GM18526 (cell line): Measurements from ENCODE around the gene VPS13D.

ENCODE experiments used
- POLR2A ChIP-seq: IDR thresholded peaks from 3 replicates; pipeline ENCODE4 v1.6.1; 2011; ENCODE audit not compliant: insufficient read length; ENCODE audit errors: extremely low read depth

The VPS13D gene

GRCh38 chr1:12315146-12315545 is 85.3 kb downstream of the VPS13D start:
- no peak for TF ChIP-seq POLR2A

DNA sequence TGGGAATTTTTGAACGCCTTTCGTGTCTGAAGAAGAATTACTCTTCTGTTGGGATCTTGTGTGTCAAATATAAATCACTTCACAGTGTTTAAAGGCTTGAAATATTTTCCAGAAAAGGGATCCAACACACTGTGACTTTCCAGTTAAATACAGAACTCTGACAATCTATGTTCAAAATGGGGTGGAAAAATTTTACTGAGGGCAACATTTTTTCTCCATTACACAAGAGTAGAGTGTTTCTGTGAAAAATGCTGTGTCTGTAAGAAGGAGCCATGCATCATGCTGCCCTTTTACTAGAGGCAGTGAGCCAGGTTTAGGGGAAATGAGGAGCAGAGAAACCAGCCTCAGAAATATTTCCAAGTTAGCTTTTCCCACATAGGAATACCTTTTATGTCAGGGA is 86.5 kb downstream of the VPS13D start:
- no peak for TF ChIP-seq POLR2A

DNA sequence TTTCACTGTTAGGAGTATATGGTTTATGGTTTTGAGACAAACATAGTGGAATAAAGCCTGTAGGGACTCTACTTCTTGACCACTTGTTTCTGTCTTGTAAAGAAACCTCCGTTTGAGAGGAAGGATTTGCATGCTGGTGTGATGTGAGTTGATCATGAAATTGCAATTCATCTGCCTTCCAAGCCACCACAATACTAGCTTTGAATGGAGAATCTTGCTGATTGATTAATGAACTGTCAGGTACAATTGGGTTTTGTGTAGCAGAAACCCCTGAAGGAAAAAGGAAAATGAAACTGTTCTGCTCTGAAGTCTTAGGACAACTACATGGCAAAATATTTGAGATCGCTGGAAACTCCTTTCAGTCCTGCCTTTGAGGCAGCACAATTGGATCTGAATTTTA is 90.7 kb downstream of the VPS13D start:
- no peak for TF ChIP-seq POLR2A

DNA sequence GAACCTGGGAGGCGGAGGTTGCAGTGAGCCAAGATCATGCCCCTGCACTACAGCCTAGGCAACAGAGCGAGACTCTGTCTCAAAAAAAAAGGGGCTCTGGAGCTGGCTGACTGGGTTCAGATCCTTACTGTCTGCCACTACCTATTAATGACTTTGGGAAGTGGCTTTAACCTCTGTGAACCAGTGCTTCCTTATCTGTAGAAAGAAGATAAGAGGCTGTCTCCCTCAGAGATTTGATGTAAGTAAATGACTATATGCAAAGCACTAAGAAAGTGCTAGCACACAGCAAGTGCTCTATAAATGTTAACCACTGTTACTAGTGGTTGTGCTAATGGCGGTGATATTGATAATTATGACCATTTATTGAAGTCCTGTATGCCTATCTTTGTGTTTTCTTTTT is 94.6 kb downstream of the VPS13D start:
- no peak for TF ChIP-seq POLR2A

DNA sequence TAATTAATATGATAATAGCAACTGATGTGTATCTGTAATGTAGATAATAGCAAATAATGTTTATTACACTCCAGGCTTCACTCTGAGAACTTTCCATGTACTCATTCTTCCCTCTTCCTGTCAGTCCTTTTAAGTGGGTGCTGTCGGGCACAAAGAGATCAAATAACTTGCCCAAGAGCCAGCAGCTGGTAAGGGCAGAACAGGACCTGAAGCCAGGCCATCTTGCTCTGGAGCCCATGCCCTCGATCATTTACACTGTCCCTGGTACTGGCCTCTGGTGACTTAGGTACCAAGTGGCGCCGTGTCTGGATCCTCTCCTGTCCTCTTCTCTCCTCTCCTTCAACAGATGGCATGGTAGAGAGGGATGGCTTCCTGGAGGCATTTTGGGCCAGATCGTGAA is 97.2 kb downstream of the VPS13D start:
- TF ChIP-seq POLR2A: no peak

DNA sequence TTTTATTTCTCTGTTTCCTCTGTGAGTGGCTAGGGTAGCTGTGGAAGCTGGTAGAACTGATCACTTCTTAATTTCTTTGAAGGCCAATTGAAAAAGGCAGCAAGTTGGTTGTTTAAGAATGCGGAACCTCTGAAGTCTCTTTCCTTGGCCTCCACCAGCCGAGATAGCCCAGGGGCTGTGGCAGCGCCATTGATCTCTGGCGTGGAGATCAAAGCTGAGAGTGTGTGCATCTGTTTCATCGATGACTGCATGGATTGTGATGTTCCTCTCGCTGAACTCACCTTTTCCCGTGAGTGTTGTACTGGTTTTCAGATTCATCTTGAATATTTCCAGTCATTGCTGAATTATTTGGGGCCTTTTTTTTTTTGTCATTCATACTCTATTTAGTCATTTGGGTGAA is 97.7 kb downstream of the VPS13D start:
- no peak for TF ChIP-seq POLR2A

DNA sequence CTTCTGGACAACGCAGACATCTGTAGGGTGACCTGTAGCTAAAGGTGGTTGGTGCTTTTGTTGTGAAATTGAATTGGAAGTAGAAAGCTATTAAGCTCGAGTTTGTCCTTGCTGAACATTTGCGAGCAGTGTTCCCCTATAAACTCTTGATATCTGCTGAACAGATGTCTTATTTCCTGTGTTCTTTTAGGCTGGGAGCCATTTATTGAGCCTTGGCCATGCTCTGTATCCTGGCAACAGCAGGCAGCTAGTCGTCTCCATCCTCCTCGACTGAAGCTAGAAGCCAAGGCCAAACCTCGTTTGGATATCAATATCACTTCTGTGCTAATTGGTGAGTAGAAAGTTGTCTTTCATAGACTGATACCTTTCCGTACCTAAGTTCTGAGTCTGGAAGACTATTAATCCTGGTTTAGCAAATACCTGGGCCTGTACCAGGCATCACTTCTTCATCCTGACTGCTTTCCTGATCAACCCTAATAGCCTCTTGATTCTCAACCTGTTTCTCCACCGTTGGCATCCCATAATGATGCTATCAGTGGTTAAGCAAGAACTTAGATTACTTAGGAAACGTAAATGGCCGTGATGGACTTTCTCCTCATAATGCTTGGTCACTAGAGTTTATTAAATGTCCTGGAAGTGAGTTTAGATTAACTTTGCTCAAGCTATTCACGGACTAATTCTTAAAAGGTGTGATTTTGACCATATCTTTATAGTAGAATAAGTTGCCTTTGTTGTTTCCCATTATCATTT is 103.4 kb downstream of the VPS13D start:
- TF ChIP-seq POLR2A: no peak

DNA sequence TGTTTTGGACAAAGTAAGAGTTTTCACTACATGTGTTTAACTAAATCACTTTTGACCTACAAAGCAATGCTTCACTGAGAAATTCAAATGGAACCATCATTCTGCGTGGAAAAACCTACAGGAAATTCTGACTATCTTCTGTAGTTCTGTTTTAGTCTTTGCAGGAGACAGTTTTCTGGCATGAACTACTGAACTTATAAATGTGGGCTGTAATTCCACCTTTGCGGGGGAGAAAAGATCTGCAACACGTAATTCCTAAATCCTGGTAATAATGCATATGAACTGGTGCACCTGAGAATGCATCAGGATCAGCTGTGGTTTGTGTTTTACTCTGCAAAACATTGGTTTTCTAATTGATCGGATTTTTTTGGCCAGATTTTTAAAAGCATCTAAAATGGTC is 106.0 kb downstream of the VPS13D start:
- no peak for TF ChIP-seq POLR2A

GRCh38 chr1:12336413-12336812 is 106.6 kb downstream of the VPS13D start:
- TF ChIP-seq POLR2A: no peak

- TF ChIP-seq POLR2A: no peak
Measured at GRCh38 chr1:12338017-12338416, 108.2 kb downstream of the VPS13D start.

DNA sequence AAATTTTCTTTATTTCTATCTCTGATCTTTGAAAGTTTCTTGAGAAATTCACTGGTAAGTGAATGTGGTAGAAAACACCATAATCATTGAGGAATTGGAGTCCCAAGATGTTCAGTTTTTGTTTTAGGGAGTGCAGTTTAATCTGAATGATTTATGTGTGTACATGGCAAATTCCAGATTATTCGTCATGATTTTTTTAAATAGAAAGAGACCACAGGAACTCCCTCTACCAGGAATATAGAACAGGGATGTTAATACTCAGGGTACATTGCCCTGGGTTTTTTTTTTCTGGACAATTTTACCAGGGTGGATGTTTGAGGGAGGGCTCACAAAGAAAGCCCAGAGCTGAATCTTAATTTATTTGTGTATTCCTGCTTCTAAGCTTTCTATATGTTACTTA is 109.0 kb downstream of the VPS13D start:
- TF ChIP-seq POLR2A: no peak

GRCh38 chr1:12339396-12339795 is 109.6 kb downstream of the VPS13D start:
- no peak for TF ChIP-seq POLR2A

DNA sequence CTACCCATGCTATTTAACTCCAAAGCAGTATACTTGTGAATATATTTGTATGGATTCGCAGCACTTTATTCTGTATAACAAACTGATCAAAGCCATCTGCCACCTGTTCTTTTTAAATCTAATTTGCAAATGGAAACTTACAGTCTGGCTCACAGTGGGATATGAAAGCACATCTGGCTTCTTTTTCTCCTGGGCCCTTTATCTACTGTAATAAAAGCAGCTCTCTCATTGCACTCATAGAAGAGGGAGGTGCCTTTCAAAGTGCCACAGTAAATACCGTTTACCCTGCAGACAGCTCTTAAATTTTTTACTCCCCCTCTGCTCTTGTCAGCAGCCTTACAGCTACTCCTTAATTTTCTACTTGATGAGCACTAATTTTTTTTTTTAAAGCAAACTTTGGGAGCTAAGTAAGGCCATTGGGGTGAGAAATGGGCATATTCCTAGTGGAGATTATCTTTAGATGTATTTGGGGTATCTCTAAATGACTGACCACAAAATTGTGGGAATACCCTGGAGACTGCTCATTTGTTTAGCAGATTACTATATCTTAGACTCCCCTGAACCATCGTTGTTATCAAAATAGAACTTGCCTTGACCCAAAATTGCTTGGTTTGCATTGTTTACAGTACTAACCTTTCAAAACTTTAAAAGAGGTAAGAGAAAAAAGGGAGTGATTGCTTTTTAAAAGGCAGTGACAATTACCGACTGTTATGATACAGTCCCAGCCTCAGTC is 110.1 kb downstream of the VPS13D start:
- no peak for TF ChIP-seq POLR2A

GRCh38 chr1:12340544-12340930 is 110.7 kb downstream of the VPS13D start:
- TF ChIP-seq POLR2A: no peak

- no peak for TF ChIP-seq POLR2A
Measured at GRCh38 chr1:12341667-12342066, 111.8 kb downstream of the VPS13D start.

GRCh38 chr1:12342401-12343003 is 112.7 kb downstream of the VPS13D start:
- TF ChIP-seq POLR2A: no peak
